Activated naive CD8-positive, alpha-beta T cell treated with anti-CD3 and anti-CD28 coated beads for 36 hours (primary cell): ENCODE data around the gene KCNJ2. TPM values are rescaled to one million over a fixed set of nuclear protein-coding genes. Genes with fewer than 3 reads are reported as not detected.

Source experiments
- DNase-seq: peaks from one replicate; pipeline ENCODE4 v3.0.0; 2021
- H3K27ac Mint-ChIP-seq: one replicate; pipeline ENCODE4 v1.8.0; 2022; ENCODE audit warnings: mild to moderate bottlenecking, moderate library complexity, mixed read lengths
- H3K27me3 Mint-ChIP-seq: one replicate; pipeline ENCODE4 v1.8.0; 2022; ENCODE audit warnings: mild to moderate bottlenecking, mixed read lengths
- H3K36me3 Mint-ChIP-seq: one replicate; pipeline ENCODE4 v1.8.0; 2021; ENCODE audit warnings: mild to moderate bottlenecking, mixed read lengths
- H3K4me1 Mint-ChIP-seq: one replicate; pipeline ENCODE4 v1.8.0; 2021; ENCODE audit warnings: mixed read lengths
- H3K4me3 Mint-ChIP-seq: one replicate; pipeline ENCODE4 v1.8.0; 2022; ENCODE audit warnings: mild to moderate bottlenecking, moderate library complexity, mixed read lengths
- H3K9me3 Mint-ChIP-seq: one replicate; pipeline ENCODE4 v1.8.0; 2022; ENCODE audit warnings: mixed read lengths
- total RNA-seq, 2 experiments: library from RNA; stranded (reverse); gene quantifications; one replicate each; pipeline ENCODE4 v1.2.3, GENCODE V29; 2021

Gene KCNJ2
- total RNA-seq, 2 experiments from 2014 or later = not detected

- Mint-ChIP-seq H3K4me1 (peaks cover 17% of the 10 kb centered on the region), H3K27ac (no peak overlapping the region), H3K9me3 (no peaks in the 10 kb centered on the region), H3K36me3 (no peaks in the 10 kb centered on the region), H3K4me3 (no peak overlapping the region), H3K27me3 (peaks cover 22% of the 10 kb centered on the region)
- no peak for DNase-seq
Measured at GRCh38 chr17:70138291-70138865, 31.0 kb upstream of the KCNJ2 start.

GRCh38 chr17:70139449-70139993 lies 29.8 kb upstream of the KCNJ2 start:
- Mint-ChIP-seq H3K36me3 (no peaks in the 10 kb centered on the region), H3K27ac (no peak overlapping the region), H3K9me3 (no peaks in the 10 kb centered on the region), H3K4me3 (no peak overlapping the region), H3K4me1 (peaks cover 17% of the 10 kb centered on the region), H3K27me3 (peaks cover 21% of the 10 kb centered on the region)
- no peak for DNase-seq

GRCh38 chr17:70144260-70144846 lies 25.0 kb upstream of the KCNJ2 start:
- H3K9me3 Mint-ChIP-seq = no peaks in the 10 kb centered on the region
- no peak overlapping the region for H3K4me3 Mint-ChIP-seq
- H3K27ac Mint-ChIP-seq = no peak overlapping the region
- H3K27me3 Mint-ChIP-seq = peaks cover 9% of the 10 kb centered on the region
- H3K4me1 Mint-ChIP-seq = no peaks in the 10 kb centered on the region
- DNase-seq = no peak
- no peaks in the 10 kb centered on the region for H3K36me3 Mint-ChIP-seq

GRCh38 chr17:70153210-70153609 lies 16.1 kb upstream of the KCNJ2 start:
- DNase-seq = no peak
- H3K4me1 Mint-ChIP-seq = no peaks in the 10 kb centered on the region
- no peak overlapping the region for H3K4me3 Mint-ChIP-seq
- no peak overlapping the region for H3K27ac Mint-ChIP-seq
- no peaks in the 10 kb centered on the region for H3K36me3 Mint-ChIP-seq
- peaks cover 4% of the 10 kb centered on the region for H3K27me3 Mint-ChIP-seq
- no peaks in the 10 kb centered on the region for H3K9me3 Mint-ChIP-seq

GRCh38 chr17:70157151-70157550 lies 12.2 kb upstream of the KCNJ2 start:
- no peak overlapping the region for H3K4me3 Mint-ChIP-seq
- DNase-seq = no peak
- no peak overlapping the region for H3K27ac Mint-ChIP-seq
- no peaks in the 10 kb centered on the region for H3K36me3 Mint-ChIP-seq
- H3K4me1 Mint-ChIP-seq = no peaks in the 10 kb centered on the region
- H3K27me3 Mint-ChIP-seq = peaks cover 15% of the 10 kb centered on the region
- H3K9me3 Mint-ChIP-seq = no peaks in the 10 kb centered on the region

- H3K4me1 Mint-ChIP-seq = no peaks in the 10 kb centered on the region
- H3K27ac Mint-ChIP-seq = no peak overlapping the region
- H3K27me3 Mint-ChIP-seq = peaks cover 16% of the 10 kb centered on the region
- no peak overlapping the region for H3K4me3 Mint-ChIP-seq
- no peaks in the 10 kb centered on the region for H3K9me3 Mint-ChIP-seq
- no peaks in the 10 kb centered on the region for H3K36me3 Mint-ChIP-seq
- DNase-seq = no peak
Measured at GRCh38 chr17:70158180-70158579, 11.2 kb upstream of the KCNJ2 start.

- Mint-ChIP-seq H3K9me3 (no peaks in the 10 kb centered on the region), H3K4me3 (no peak overlapping the region), H3K27ac (no peak overlapping the region), H3K4me1 (no peaks in the 10 kb centered on the region), H3K27me3 (peaks cover 18% of the 10 kb centered on the region), H3K36me3 (no peaks in the 10 kb centered on the region)
- no peak for DNase-seq
Measured at GRCh38 chr17:70158591-70158990, 10.7 kb upstream of the KCNJ2 start.

GRCh38 chr17:70159980-70160379 lies 9.4 kb upstream of the KCNJ2 start:
- Mint-ChIP-seq H3K36me3 (no peaks in the 10 kb centered on the region), H3K4me3 (no peak overlapping the region), H3K9me3 (no peaks in the 10 kb centered on the region), H3K4me1 (no peaks in the 10 kb centered on the region), H3K27me3 (peaks cover 24% of the 10 kb centered on the region), H3K27ac (no peak overlapping the region)
- DNase-seq = no peak

GRCh38 chr17:70161519-70161918 lies 7.8 kb upstream of the KCNJ2 start:
- peaks cover 30% of the 10 kb centered on the region for H3K27me3 Mint-ChIP-seq
- H3K27ac Mint-ChIP-seq = no peak overlapping the region
- no peaks in the 10 kb centered on the region for H3K36me3 Mint-ChIP-seq

GRCh38 chr17:70165383-70165782 lies 3.9 kb upstream of the KCNJ2 start:
- Mint-ChIP-seq H3K9me3 (no peaks in the 10 kb centered on the region), H3K27me3 (peaks cover 56% of the 10 kb centered on the region), H3K4me1 (peaks cover 16% of the 10 kb centered on the region), H3K36me3 (no peaks in the 10 kb centered on the region), H3K27ac (no peak overlapping the region), H3K4me3 (no peak overlapping the region)
- no peak for DNase-seq

More at GRCh38 chr17:70161519-70161918, 7.8 kb upstream of the KCNJ2 start:
- no peak overlapping the region for H3K4me3 Mint-ChIP-seq
- H3K9me3 Mint-ChIP-seq = no peaks in the 10 kb centered on the region
- DNase-seq = no peak
- no peaks in the 10 kb centered on the region for H3K4me1 Mint-ChIP-seq

- no peak overlapping the region for H3K4me3 Mint-ChIP-seq
- H3K27ac Mint-ChIP-seq = no peak overlapping the region
- no peaks in the 10 kb centered on the region for H3K9me3 Mint-ChIP-seq
- H3K4me1 Mint-ChIP-seq = peaks cover 16% of the 10 kb centered on the region
- no peaks in the 10 kb centered on the region for H3K36me3 Mint-ChIP-seq
- no peak for DNase-seq
- H3K27me3 Mint-ChIP-seq = peaks cover 61% of the 10 kb centered on the region
Measured at GRCh38 chr17:70166615-70167014, 2.7 kb upstream of the KCNJ2 start.

GRCh38 chr17:70168044-70168976 lies 1.0 kb upstream of the KCNJ2 start:
- no peaks in the 10 kb centered on the region for H3K36me3 Mint-ChIP-seq
- peak; percentile 9 for DNase-seq
- H3K9me3 Mint-ChIP-seq = no peaks in the 10 kb centered on the region
- H3K27ac Mint-ChIP-seq = no peak overlapping the region
- H3K27me3 Mint-ChIP-seq = peaks cover 70% of the 10 kb centered on the region
- peak overlapping the region; percentile 70 for H3K4me3 Mint-ChIP-seq
- H3K4me1 Mint-ChIP-seq = peaks cover 16% of the 10 kb centered on the region

- no peaks in the 10 kb centered on the region for H3K36me3 Mint-ChIP-seq
- peaks cover 16% of the 10 kb centered on the region for H3K4me1 Mint-ChIP-seq
- peak overlapping the region; percentile 57 for H3K4me3 Mint-ChIP-seq
- no peak overlapping the region for H3K27ac Mint-ChIP-seq
- H3K9me3 Mint-ChIP-seq = no peaks in the 10 kb centered on the region
- no peak for DNase-seq
- H3K27me3 Mint-ChIP-seq = peaks cover 63% of the 10 kb centered on the region
Measured at GRCh38 chr17:70169709-70170597, 621 bp downstream of the KCNJ2 start.

- Mint-ChIP-seq H3K4me3 (no peak overlapping the region), H3K27ac (no peak overlapping the region), H3K27me3 (peaks cover 60% of the 10 kb centered on the region)
Measured at GRCh38 chr17:70171159-70171558, 1.8 kb downstream of the KCNJ2 start.

More at GRCh38 chr17:70171159-70171558, 1.8 kb downstream of the KCNJ2 start:
- no peaks in the 10 kb centered on the region for H3K36me3 Mint-ChIP-seq
- no peak for DNase-seq
- peaks cover 16% of the 10 kb centered on the region for H3K4me1 Mint-ChIP-seq
- H3K9me3 Mint-ChIP-seq = no peaks in the 10 kb centered on the region
